ENCODE data around the gene ARHGEF10L. TPM values are rescaled to one million over a fixed set of nuclear protein-coding genes. Genes with fewer than 3 reads are reported as not detected.

Gene ARHGEF10L
- total RNA-seq, 1 experiment from 2014 or later = 11.2 TPM

DNA sequence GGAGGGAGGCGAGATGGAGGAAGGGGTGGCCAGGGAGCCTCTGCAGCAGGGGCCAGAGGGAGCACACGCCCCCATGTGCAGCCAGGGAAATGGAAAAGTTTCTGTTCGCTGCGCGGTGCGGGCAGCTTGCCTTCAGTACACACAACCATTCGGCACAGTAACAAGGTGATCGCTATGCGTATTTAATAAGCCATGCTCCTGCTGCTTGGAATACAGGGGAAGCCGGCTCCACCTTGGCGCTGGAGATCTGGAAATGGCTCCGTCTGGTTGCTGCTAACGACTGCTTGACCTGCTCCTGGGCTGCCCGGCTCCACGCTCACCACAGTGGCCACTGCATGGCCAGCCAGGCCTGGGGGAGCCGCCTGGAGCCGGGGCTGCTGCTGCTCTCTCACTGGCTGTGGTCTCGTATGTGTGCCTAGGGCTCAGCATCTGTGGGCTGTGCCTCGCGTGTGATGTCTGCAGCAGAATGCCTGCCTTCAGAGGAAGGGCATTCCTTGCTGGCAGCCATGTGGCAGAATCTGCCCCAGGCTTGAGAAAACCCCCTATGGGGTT lies 129.2 kb downstream of the ARHGEF10L start:
- no peak overlapping the region for H2AFZ ChIP-seq (ENCODE audit: low read length)
- H3K4me1 ChIP-seq (ENCODE audit: insufficient read depth, low read length) = no peaks in the 10 kb centered on the region
- H3K4me2 ChIP-seq (ENCODE audit: low read length) = no peak overlapping the region
- H4K20me1 ChIP-seq (ENCODE audit: low read length) = no peaks in the 10 kb centered on the region
- H3K9me2 ChIP-seq (replicated peaks; ENCODE audit: low read length) = no peaks in the 10 kb centered on the region
- BruUV-seq (replicated peaks) = no TSS peak
- H3K9ac ChIP-seq (ENCODE audit: low read length) = no peak overlapping the region
- H3K36me3 ChIP-seq (ENCODE audit: low read depth, low read length) = no peaks in the 10 kb centered on the region
- ChIA-PET POLR2A (ENCODE audit: unreplicated experiment) (no interaction called here), CTCF (no interaction called here)
- H3K79me2 ChIP-seq (ENCODE audit: low read length) = no peaks in the 10 kb centered on the region
- no peak for TF ChIP-seq EZH2 (IDR thresholded peaks at IDR 0.05; ENCODE audit: low read length, unreplicated experiment)
- no peak for TF ChIP-seq EZH2phosphoT487 (IDR thresholded peaks at IDR 0.05; ENCODE audit: borderline replicate concordance, low read length)
- TF ChIP-seq, protein P1, sequence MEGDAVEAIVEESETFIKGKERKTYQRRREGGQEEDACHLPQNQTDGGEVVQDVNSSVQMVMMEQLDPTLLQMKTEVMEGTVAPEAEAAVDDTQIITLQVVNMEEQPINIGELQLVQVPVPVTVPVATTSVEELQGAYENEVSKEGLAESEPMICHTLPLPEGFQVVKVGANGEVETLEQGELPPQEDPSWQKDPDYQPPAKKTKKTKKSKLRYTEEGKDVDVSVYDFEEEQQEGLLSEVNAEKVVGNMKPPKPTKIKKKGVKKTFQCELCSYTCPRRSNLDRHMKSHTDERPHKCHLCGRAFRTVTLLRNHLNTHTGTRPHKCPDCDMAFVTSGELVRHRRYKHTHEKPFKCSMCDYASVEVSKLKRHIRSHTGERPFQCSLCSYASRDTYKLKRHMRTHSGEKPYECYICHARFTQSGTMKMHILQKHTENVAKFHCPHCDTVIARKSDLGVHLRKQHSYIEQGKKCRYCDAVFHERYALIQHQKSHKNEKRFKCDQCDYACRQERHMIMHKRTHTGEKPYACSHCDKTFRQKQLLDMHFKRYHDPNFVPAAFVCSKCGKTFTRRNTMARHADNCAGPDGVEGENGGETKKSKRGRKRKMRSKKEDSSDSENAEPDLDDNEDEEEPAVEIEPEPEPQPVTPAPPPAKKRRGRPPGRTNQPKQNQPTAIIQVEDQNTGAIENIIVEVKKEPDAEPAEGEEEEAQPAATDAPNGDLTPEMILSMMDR (conservative IDR thresholded peaks at IDR 0.05; ENCODE audit: low read depth, low read length) = no peak
- DNase-seq = no peak
- H3F3A ChIP-seq (ENCODE audit: low read length, unreplicated experiment) = no peaks in the 10 kb centered on the region
- H3K4me3 ChIP-seq (ENCODE audit: low read length) = no peak overlapping the region
- intact Hi-C loops (cut with micrococcal nuclease) = no loop called here
- no peaks in the 10 kb centered on the region for H3K27me3 ChIP-seq (ENCODE audit: low read length)
- no peak for ATAC-seq
- no peaks in the 10 kb centered on the region for H3K9me3 ChIP-seq (ENCODE audit: low read length)
- H3K27ac ChIP-seq (ENCODE audit: low read length) = no peak overlapping the region

DNA sequence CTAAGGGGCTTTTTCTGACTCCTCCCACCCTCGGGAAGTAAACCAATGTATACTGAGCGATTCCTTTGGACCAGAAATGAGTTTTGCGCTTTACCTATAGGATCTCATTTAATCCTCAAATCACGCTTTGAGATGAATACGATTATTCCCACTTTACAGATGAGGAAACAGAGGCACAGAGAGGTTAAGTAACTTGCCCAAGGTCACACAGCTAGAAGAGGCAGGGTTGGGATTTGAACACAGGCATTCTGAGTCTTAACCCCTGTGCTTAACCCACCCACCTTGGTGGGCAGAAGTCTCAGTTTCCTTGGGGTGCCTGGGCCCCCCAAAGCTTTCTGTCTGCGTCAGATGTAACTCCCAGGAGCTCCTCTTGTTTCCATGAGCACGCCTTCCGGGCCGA lies 129.8 kb downstream of the ARHGEF10L start:
- H3K79me2 ChIP-seq (ENCODE audit: low read length) = no peaks in the 10 kb centered on the region
- no peaks in the 10 kb centered on the region for H3K9me3 ChIP-seq (ENCODE audit: low read length)
- no peaks in the 10 kb centered on the region for H3K4me1 ChIP-seq (ENCODE audit: insufficient read depth, low read length)
- no peak overlapping the region for H3K9ac ChIP-seq (ENCODE audit: low read length)
- no peaks in the 10 kb centered on the region for H3F3A ChIP-seq (ENCODE audit: low read length, unreplicated experiment)
- H4K20me1 ChIP-seq (ENCODE audit: low read length) = no peaks in the 10 kb centered on the region
- H3K27me3 ChIP-seq (ENCODE audit: low read length) = no peaks in the 10 kb centered on the region
- ChIA-PET CTCF (no interaction called here), POLR2A (ENCODE audit: unreplicated experiment) (no interaction called here)
- H3K4me2 ChIP-seq (ENCODE audit: low read length) = no peak overlapping the region
- H2AFZ ChIP-seq (ENCODE audit: low read length) = no peak overlapping the region
- BruUV-seq (replicated peaks) = no TSS peak
- H3K4me3 ChIP-seq (ENCODE audit: low read length) = no peak overlapping the region
- intact Hi-C loops (cut with micrococcal nuclease) = no loop called here
- TF ChIP-seq EZH2 (IDR thresholded peaks at IDR 0.05; ENCODE audit: low read length, unreplicated experiment) = no peak
- TF ChIP-seq, protein P1 (conservative IDR thresholded peaks at IDR 0.05; ENCODE audit: low read depth, low read length) = no peak
- no peak for TF ChIP-seq EZH2phosphoT487 (IDR thresholded peaks at IDR 0.05; ENCODE audit: borderline replicate concordance, low read length)
- ATAC-seq = no peak
- H3K36me3 ChIP-seq (ENCODE audit: low read depth, low read length) = no peaks in the 10 kb centered on the region
- H3K27ac ChIP-seq (ENCODE audit: low read length) = no peak overlapping the region
- no peaks in the 10 kb centered on the region for H3K9me2 ChIP-seq (replicated peaks; ENCODE audit: low read length)
- DNase-seq = no peak

GRCh38 chr1:17669866-17670451 lies 130.5 kb downstream of the ARHGEF10L start:
- ChIA-PET POLR2A (ENCODE audit: unreplicated experiment) (no interaction called here), CTCF (no interaction called here)
- no peak for ATAC-seq
- Histone ChIP-seq H4K20me1 (ENCODE audit: low read length) (no peaks in the 10 kb centered on the region), H3K79me2 (ENCODE audit: low read length) (no peaks in the 10 kb centered on the region), H3F3A (ENCODE audit: low read length, unreplicated experiment) (no peaks in the 10 kb centered on the region), H3K9me2 (replicated peaks; ENCODE audit: low read length) (no peaks in the 10 kb centered on the region), H3K4me2 (ENCODE audit: low read length) (no peak overlapping the region), H3K9me3 (ENCODE audit: low read length) (no peaks in the 10 kb centered on the region), H3K27ac (ENCODE audit: low read length) (no peak overlapping the region), H3K36me3 (ENCODE audit: low read depth, low read length) (no peaks in the 10 kb centered on the region), H3K27me3 (ENCODE audit: low read length) (no peaks in the 10 kb centered on the region), H3K4me1 (ENCODE audit: insufficient read depth, low read length) (no peaks in the 10 kb centered on the region), H3K4me3 (ENCODE audit: low read length) (no peak overlapping the region), H2AFZ (ENCODE audit: low read length) (no peak overlapping the region), H3K9ac (ENCODE audit: low read length) (no peak overlapping the region)
- TF ChIP-seq EZH2phosphoT487 (IDR thresholded peaks at IDR 0.05; ENCODE audit: borderline replicate concordance, low read length) = no peak
- TF ChIP-seq, protein P1 (conservative IDR thresholded peaks at IDR 0.05; ENCODE audit: low read depth, low read length) = no peak
- TF ChIP-seq EZH2 (IDR thresholded peaks at IDR 0.05; ENCODE audit: low read length, unreplicated experiment) = no peak
- no TSS peak for BruUV-seq (replicated peaks)
- no peak for DNase-seq
- intact Hi-C loops (cut with micrococcal nuclease) = no loop called here

Measured in PC-3 (cell line).